ENCODE measurements around the gene HIF1A. TPM values are rescaled to one million over a fixed set of nuclear protein-coding genes. Genes with fewer than 3 reads are reported as not detected.

Gene HIF1A
- 242 and 253 TPM in 2 replicates for total RNA-seq (2014; rRNA removed; shearing (Covaris generic))
- polyA plus RNA-seq (2016; fragmentation: Nextera tagmentation; extraction: Ambion mirVana), result 109 and 113 TPM in 2 replicates
- long read RNA-seq, partial matches to known transcripts, result 65 of 73 reads
- long read RNA-seq, other reads (novel, unspliced or antisense), result 7 of 73 reads

DNA sequence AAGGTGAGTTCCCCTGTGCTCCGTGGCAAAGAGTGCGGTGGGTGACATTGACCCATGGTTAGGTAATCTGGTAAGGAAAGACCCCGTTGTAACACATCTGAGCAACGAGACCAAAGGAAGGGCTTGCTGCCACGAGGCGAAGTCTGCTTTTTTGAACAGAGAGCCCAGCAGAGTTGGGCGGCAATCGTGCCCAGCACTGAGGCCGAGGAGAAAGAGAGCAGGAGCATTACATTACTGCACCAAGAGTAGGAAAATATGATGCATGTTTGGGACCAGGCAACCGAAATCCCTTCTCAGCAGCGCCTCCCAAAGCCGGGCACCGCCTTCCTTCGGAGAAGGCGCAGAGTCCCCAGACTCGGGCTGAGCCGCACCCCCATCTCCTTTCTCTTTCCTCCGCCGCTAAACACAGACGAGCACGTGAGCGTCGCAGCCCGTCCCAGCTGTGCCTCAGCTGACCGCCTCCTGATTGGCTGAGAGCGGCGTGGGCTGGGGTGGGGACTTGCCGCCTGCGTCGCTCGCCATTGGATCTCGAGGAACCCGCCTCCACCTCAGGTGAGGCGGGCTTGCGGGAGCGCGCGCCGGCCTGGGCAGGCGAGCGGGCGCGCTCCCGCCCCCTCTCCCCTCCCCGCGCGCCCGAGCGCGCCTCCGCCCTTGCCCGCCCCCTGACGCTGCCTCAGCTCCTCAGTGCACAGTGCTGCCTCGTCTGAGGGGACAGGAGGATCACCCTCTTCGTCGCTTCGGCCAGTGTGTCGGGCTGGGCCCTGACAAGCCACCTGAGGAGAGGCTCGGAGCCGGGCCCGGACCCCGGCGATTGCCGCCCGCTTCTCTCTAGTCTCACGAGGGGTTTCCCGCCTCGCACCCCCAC lies at the start of gene HIF1A:
HIF1A (plus strand) TSS at position 684 of the 865 bp plus-strand sequence. CDS start 292 bp downstream, outside the sequence.
- Histone ChIP-seq H3K36me3 (ENCODE audit: insufficient read depth) (no peaks in the 10 kb centered on the region; the same call in 1 of the 2 replicates), H3K4me1 (ENCODE audit: insufficient read depth) (peaks cover 41% of the 10 kb centered on the region), H3K4me3 (peak within 1 kb of the TSS; percentile 93), H3K4me2 (peak within 1 kb of the TSS; percentile 95), H3K9me2 (ENCODE audit: insufficient read depth) (no peaks in the 10 kb centered on the region), H3K79me2 (replicated peaks; ENCODE audit: insufficient read depth) (peaks cover 46% of the 10 kb centered on the region), H4K20me1 (replicated peaks; ENCODE audit: insufficient read depth) (peaks cover 31% of the 10 kb centered on the region), H3K27ac (ENCODE audit: low read depth) (peak within 1 kb of the TSS; percentile 97), H3F3A (replicated peaks; ENCODE audit: low read depth) (no peaks in the 10 kb centered on the region), H2AFZ (0 out of 2 replicates have a peak within 1 kb of the TSS, but pooled peaks have one; percentile 23), H3K27me3 (ENCODE audit: insufficient read depth) (no peaks in the 10 kb centered on the region)
- Mint-ChIP-seq H3K4me1 (peaks cover 38% of the 10 kb centered on the region), H3K27ac (peak within 1 kb of the TSS; percentile 99), H3K27me3 (ENCODE audit: insufficient read depth, low read depth, poor library complexity) (peaks cover 5% of the 10 kb centered on the region), H3K36me3 (ENCODE audit: low read depth) (peaks cover 10% of the 10 kb centered on the region), H3K9me3 (no peaks in the 10 kb centered on the region; the same call in 2 of the 3 replicates), H3K4me3 (peak within 1 kb of the TSS; percentile 96)
- peak; percentile 88 for ATAC-seq
- TF ChIP-seq, protein P1, sequence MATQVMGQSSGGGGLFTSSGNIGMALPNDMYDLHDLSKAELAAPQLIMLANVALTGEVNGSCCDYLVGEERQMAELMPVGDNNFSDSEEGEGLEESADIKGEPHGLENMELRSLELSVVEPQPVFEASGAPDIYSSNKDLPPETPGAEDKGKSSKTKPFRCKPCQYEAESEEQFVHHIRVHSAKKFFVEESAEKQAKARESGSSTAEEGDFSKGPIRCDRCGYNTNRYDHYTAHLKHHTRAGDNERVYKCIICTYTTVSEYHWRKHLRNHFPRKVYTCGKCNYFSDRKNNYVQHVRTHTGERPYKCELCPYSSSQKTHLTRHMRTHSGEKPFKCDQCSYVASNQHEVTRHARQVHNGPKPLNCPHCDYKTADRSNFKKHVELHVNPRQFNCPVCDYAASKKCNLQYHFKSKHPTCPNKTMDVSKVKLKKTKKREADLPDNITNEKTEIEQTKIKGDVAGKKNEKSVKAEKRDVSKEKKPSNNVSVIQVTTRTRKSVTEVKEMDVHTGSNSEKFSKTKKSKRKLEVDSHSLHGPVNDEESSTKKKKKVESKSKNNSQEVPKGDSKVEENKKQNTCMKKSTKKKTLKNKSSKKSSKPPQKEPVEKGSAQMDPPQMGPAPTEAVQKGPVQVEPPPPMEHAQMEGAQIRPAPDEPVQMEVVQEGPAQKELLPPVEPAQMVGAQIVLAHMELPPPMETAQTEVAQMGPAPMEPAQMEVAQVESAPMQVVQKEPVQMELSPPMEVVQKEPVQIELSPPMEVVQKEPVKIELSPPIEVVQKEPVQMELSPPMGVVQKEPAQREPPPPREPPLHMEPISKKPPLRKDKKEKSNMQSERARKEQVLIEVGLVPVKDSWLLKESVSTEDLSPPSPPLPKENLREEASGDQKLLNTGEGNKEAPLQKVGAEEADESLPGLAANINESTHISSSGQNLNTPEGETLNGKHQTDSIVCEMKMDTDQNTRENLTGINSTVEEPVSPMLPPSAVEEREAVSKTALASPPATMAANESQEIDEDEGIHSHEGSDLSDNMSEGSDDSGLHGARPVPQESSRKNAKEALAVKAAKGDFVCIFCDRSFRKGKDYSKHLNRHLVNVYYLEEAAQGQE (IDR thresholded peaks at IDR 0.05; ENCODE audit: unreplicated experiment), result peak; percentile 14
- TF ChIP-seq POLR2AphosphoS5 (IDR thresholded peaks at IDR 0.05; ENCODE audit: low read depth), result peak; percentile 97
- TF ChIP-seq, protein P2, sequence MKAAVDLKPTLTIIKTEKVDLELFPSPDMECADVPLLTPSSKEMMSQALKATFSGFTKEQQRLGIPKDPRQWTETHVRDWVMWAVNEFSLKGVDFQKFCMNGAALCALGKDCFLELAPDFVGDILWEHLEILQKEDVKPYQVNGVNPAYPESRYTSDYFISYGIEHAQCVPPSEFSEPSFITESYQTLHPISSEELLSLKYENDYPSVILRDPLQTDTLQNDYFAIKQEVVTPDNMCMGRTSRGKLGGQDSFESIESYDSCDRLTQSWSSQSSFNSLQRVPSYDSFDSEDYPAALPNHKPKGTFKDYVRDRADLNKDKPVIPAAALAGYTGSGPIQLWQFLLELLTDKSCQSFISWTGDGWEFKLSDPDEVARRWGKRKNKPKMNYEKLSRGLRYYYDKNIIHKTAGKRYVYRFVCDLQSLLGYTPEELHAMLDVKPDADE (IDR thresholded peaks at IDR 0.05), result no peak
- no peak for TF ChIP-seq EZH2phosphoT487 (IDR thresholded peaks at IDR 0.05; ENCODE audit: unreplicated experiment)
- no peak for TF ChIP-seq ZNF114 (CRISPR knock-in tag; IDR thresholded peaks at IDR 0.05)
- TF ChIP-seq NANOG (IDR thresholded peaks at IDR 0.05; ENCODE audit: borderline replicate concordance), result no peak
- no peak for TF ChIP-seq CREB1 (CRISPR knock-in tag; IDR thresholded peaks at IDR 0.05; ENCODE audit: low read depth)
- TF ChIP-seq, protein P3, sequence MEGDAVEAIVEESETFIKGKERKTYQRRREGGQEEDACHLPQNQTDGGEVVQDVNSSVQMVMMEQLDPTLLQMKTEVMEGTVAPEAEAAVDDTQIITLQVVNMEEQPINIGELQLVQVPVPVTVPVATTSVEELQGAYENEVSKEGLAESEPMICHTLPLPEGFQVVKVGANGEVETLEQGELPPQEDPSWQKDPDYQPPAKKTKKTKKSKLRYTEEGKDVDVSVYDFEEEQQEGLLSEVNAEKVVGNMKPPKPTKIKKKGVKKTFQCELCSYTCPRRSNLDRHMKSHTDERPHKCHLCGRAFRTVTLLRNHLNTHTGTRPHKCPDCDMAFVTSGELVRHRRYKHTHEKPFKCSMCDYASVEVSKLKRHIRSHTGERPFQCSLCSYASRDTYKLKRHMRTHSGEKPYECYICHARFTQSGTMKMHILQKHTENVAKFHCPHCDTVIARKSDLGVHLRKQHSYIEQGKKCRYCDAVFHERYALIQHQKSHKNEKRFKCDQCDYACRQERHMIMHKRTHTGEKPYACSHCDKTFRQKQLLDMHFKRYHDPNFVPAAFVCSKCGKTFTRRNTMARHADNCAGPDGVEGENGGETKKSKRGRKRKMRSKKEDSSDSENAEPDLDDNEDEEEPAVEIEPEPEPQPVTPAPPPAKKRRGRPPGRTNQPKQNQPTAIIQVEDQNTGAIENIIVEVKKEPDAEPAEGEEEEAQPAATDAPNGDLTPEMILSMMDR (conservative IDR thresholded peaks at IDR 0.05; ENCODE audit: low read depth in 2 of 2), result peak in 1 of 2 experiments; percentile 48; a peak in 2 of 4 replicates
- TF ChIP-seq JUNB (IDR thresholded peaks at IDR 0.05; ENCODE audit: unreplicated experiment), result no peak
- no peak for TF ChIP-seq ZNF331 (CRISPR knock-in tag; IDR thresholded peaks at IDR 0.05; ENCODE audit: low read depth)
- TF ChIP-seq EZH2 (IDR thresholded peaks at IDR 0.05; ENCODE audit: low read depth, unreplicated experiment), result no peak
- no peak for TF ChIP-seq STAT1 (IDR thresholded peaks at IDR 0.05; ENCODE audit: unreplicated experiment)
- TF ChIP-seq, protein P4, sequence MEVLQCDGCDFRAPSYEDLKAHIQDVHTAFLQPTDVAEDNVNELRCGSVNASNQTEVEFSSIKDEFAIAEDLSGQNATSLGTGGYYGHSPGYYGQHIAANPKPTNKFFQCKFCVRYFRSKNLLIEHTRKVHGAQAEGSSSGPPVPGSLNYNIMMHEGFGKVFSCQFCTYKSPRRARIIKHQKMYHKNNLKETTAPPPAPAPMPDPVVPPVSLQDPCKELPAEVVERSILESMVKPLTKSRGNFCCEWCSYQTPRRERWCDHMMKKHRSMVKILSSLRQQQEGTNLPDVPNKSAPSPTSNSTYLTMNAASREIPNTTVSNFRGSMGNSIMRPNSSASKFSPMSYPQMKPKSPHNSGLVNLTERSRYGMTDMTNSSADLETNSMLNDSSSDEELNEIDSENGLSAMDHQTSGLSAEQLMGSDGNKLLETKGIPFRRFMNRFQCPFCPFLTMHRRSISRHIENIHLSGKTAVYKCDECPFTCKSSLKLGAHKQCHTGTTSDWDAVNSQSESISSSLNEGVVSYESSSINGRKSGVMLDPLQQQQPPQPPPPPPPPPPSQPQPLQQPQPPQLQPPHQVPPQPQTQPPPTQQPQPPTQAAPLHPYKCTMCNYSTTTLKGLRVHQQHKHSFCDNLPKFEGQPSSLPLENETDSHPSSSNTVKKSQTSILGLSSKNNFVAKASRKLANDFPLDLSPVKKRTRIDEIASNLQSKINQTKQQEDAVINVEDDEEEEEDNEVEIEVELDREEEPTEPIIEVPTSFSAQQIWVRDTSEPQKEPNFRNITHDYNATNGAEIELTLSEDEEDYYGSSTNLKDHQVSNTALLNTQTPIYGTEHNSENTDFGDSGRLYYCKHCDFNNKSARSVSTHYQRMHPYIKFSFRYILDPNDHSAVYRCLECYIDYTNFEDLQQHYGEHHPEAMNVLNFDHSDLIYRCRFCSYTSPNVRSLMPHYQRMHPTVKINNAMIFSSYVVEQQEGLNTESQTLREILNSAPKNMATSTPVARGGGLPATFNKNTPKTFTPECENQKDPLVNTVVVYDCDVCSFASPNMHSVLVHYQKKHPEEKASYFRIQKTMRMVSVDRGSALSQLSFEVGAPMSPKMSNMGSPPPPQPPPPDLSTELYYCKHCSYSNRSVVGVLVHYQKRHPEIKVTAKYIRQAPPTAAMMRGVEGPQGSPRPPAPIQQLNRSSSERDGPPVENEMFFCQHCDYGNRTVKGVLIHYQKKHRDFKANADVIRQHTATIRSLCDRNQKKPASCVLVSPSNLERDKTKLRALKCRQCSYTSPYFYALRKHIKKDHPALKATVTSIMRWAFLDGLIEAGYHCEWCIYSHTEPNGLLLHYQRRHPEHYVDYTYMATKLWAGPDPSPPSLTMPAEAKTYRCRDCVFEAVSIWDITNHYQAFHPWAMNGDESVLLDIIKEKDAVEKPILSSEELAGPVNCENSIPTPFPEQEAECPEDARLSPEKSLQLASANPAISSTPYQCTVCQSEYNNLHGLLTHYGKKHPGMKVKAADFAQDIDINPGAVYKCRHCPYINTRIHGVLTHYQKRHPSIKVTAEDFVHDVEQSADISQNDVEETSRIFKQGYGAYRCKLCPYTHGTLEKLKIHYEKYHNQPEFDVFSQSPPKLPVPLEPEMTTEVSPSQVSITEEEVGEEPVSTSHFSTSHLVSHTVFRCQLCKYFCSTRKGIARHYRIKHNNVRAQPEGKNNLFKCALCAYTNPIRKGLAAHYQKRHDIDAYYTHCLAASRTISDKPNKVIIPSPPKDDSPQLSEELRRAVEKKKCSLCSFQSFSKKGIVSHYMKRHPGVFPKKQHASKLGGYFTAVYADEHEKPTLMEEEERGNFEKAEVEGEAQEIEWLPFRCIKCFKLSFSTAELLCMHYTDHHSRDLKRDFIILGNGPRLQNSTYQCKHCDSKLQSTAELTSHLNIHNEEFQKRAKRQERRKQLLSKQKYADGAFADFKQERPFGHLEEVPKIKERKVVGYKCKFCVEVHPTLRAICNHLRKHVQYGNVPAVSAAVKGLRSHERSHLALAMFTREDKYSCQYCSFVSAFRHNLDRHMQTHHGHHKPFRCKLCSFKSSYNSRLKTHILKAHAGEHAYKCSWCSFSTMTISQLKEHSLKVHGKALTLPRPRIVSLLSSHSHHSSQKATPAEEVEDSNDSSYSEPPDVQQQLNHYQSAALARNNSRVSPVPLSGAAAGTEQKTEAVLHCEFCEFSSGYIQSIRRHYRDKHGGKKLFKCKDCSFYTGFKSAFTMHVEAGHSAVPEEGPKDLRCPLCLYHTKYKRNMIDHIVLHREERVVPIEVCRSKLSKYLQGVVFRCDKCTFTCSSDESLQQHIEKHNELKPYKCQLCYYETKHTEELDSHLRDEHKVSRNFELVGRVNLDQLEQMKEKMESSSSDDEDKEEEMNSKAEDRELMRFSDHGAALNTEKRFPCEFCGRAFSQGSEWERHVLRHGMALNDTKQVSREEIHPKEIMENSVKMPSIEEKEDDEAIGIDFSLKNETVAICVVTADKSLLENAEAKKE (CRISPR knock-in tag; IDR thresholded peaks at IDR 0.05), result no peak
- peak; percentile 99 for DNase-seq (ENCODE audit: low spot score)
